GM10847 (cell line): ENCODE results near the gene ERBB3.

Experiments used
- POLR2A ChIP-seq: IDR thresholded peaks from 2 replicates; pipeline ENCODE4 v1.6.1; 2011; ENCODE audit not compliant: insufficient read length; ENCODE audit errors: extremely low read depth

Gene ERBB3

GRCh38 chr12:56071648-56072047 lies 8.3 kb upstream of the ERBB3 start:
- no peak for TF ChIP-seq POLR2A

- TF ChIP-seq POLR2A: no peak
These were observed 5.6 kb upstream of the ERBB3 start for GRCh38 chr12:56074396-56074795.

GRCh38 chr12:56078427-56078826 lies 1.5 kb upstream of the ERBB3 start:
- TF ChIP-seq POLR2A: no peak

GRCh38 chr12:56078931-56079722 lies 838 bp upstream of the ERBB3 start:
- no peak for TF ChIP-seq POLR2A

- TF ChIP-seq POLR2A: no peak
These were observed 682 bp downstream of the ERBB3 start for GRCh38 chr12:56080556-56081138.

GRCh38 chr12:56081393-56082347 lies 1.7 kb downstream of the ERBB3 start:
- TF ChIP-seq POLR2A: no peak

- TF ChIP-seq POLR2A: no peak
These were observed 2.4 kb downstream of the ERBB3 start for GRCh38 chr12:56082382-56082781.

GRCh38 chr12:56082967-56083366 lies 3.0 kb downstream of the ERBB3 start:
- no peak for TF ChIP-seq POLR2A

GRCh38 chr12:56084958-56085543 lies 5.1 kb downstream of the ERBB3 start:
- no peak for TF ChIP-seq POLR2A

GRCh38 chr12:56086096-56086495 lies 6.1 kb downstream of the ERBB3 start:
- no peak for TF ChIP-seq POLR2A

- TF ChIP-seq POLR2A: no peak
These were observed 6.6 kb downstream of the ERBB3 start for GRCh38 chr12:56086608-56087007.

GRCh38 chr12:56087220-56087619 lies 7.3 kb downstream of the ERBB3 start:
- no peak for TF ChIP-seq POLR2A

GRCh38 chr12:56097738-56098137 lies 17.8 kb downstream of the ERBB3 start:
- no peak for TF ChIP-seq POLR2A

GRCh38 chr12:56098592-56098991 lies 18.6 kb downstream of the ERBB3 start:
- no peak for TF ChIP-seq POLR2A

GRCh38 chr12:56099787-56100186 lies 19.8 kb downstream of the ERBB3 start:
- no peak for TF ChIP-seq POLR2A

GRCh38 chr12:56101045-56101444 lies 21.1 kb downstream of the ERBB3 start:
- TF ChIP-seq POLR2A: no peak

- TF ChIP-seq POLR2A: no peak
These were observed 22.7 kb downstream of the ERBB3 start for GRCh38 chr12:56102683-56103065.
